ENCODE results near the gene TBL1X.

DNA sequence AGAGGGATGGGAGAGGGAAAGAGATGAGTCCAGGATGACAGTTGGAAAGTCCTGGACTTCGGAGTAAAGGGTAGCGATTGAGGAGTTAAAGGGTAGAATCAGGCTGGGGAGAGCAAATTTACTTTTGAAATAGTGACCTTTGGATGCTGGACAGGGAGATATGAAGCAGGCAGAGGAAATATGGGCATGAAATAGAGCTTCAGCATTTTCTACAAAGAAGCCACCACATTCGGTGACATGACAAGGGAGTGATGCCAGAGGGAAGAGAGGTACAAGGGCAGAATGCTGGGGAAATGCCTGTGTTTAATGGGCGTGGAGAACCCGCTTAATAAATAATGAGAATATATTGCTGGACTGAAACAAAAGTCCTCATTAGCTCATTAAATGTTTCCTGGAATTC lies 92.7 kb downstream of the TBL1X start:
- no peak for TF ChIP-seq CTCF (conservative IDR thresholded peaks at IDR 0.05)
- no peak for TF ChIP-seq EZH2 (IDR thresholded peaks at IDR 0.05; ENCODE audit: low read depth)

All from PC-9 (cell line).